SU-DHL-6 (cell line): ENCODE results near the gene TCF7L1.

Experiments
- H2AFZ ChIP-seq: fragments of 200-600 bp; sonication (generic); 2 replicates; pipeline ENCODE4 v1.6.1; 2014; ENCODE audit warnings: low read depth, mild to moderate bottlenecking, moderate library complexity, mixed read lengths, antibody characterized with exemption, low read length; ENCODE audit not compliant: severe bottlenecking
- H3F3A ChIP-seq: fragments of 200-600 bp; shearing (Covaris generic); 2 replicates; pipeline ENCODE4 v1.6.0; 2016; ENCODE audit warnings: antibody characterized with exemption, mild to moderate bottlenecking; ENCODE audit not compliant: insufficient read depth
- H3K27ac ChIP-seq: fragments of 200-600 bp; sonication (generic); 2 replicates; pipeline ENCODE4 v1.5.1; 2016; ENCODE audit warnings: low read depth, mild to moderate bottlenecking, low read length, moderate library complexity, mixed read lengths
- H3K27me3 ChIP-seq: fragments of 200-600 bp; sonication (generic), shearing (Covaris generic); 2 replicates; pipeline ENCODE4 v1.6.0; 2014; ENCODE audit warnings: mild to moderate bottlenecking, low read length
- H3K36me3 ChIP-seq: fragments of 200-600 bp; sonication (generic); 2 replicates; pipeline ENCODE4 v1.6.1; 2014; ENCODE audit warnings: mild to moderate bottlenecking, low read length, mixed read lengths
- H3K4me2 ChIP-seq: fragments of 300-600, 200-600 bp; shearing (Covaris generic), sonication (generic); 2 replicates; pipeline ENCODE4 v1.6.0; 2014; ENCODE audit warnings: low read length, low read depth, mild to moderate bottlenecking; ENCODE audit not compliant: poor library complexity, severe bottlenecking
- H3K4me3 ChIP-seq: fragments of 200-600 bp; sonication (generic); 2 replicates; pipeline ENCODE4 v1.5.1; 2014; ENCODE audit warnings: antibody characterized with exemption, low read length, mild to moderate bottlenecking, mixed read lengths; ENCODE audit not compliant: insufficient read depth, poor library complexity, severe bottlenecking
- H3K79me2 ChIP-seq: fragments of 200-600 bp; sonication (generic); 2 replicates; pipeline ENCODE4 v1.6.1; 2014; ENCODE audit warnings: mild to moderate bottlenecking, low read length, moderate library complexity; ENCODE audit not compliant: insufficient read depth
- H3K9ac ChIP-seq: fragments of 200-600 bp; sonication (generic); 2 replicates; pipeline ENCODE4 v1.7.0; 2014; ENCODE audit warnings: mild to moderate bottlenecking, low read length
- H3K9me2 ChIP-seq: fragments of 200-600 bp; sonication (generic); replicated peaks from 2 replicates; pipeline ENCODE4 v1.6.1; 2014; ENCODE audit warnings: low read length; ENCODE audit not compliant: insufficient read depth
- H3K9me3 ChIP-seq: fragments of 200-600 bp; sonication (generic); 2 replicates; pipeline ENCODE4 v1.6.1; 2014; ENCODE audit warnings: low read length, mixed read lengths; ENCODE audit not compliant: insufficient read depth
- H4K20me1 ChIP-seq: fragments of 200-600 bp; sonication (generic); 2 replicates; pipeline ENCODE4 v1.6.1; 2014; ENCODE audit warnings: low read depth, mild to moderate bottlenecking, antibody characterized with exemption, low read length, moderate library complexity, mixed read lengths
- CTCF ChIP-seq: fragments of 200-600 bp; sonication (generic); IDR thresholded peaks from one replicate; pipeline ENCODE4 v1.5.1; 2017; ENCODE audit warnings: antibody characterized with exemption, mild to moderate bottlenecking, low read length, moderate library complexity; ENCODE audit not compliant: insufficient read depth, poor library complexity, severe bottlenecking
- EZH2phosphoT487 ChIP-seq: fragments of 200-600 bp; sonication (generic), shearing (Covaris generic); conservative IDR thresholded peaks from 2 replicates; pipeline ENCODE4 v1.6.1; 2018; ENCODE audit warnings: mild to moderate bottlenecking, antibody characterized with exemption, low read length, moderate library complexity, mixed read lengths

Gene TCF7L1

GRCh38 chr2:85181134-85181631 lies 48.0 kb downstream of the TCF7L1 start:
- Histone ChIP-seq H3K9me3 (no peaks in the 10 kb centered on the region), H3K36me3 (no peaks in the 10 kb centered on the region), H2AFZ (no peak overlapping the region), H3K27me3 (no peaks in the 10 kb centered on the region), H3K4me3 (no peak overlapping the region), H3K9me2 (no peaks in the 10 kb centered on the region), H3F3A (no peaks in the 10 kb centered on the region), H3K27ac (no peak overlapping the region), H3K4me2 (no peak overlapping the region), H4K20me1 (no peaks in the 10 kb centered on the region), H3K9ac (no peak overlapping the region), H3K79me2 (no peaks in the 10 kb centered on the region)
- TF ChIP-seq EZH2phosphoT487: no peak
- TF ChIP-seq CTCF: no peak

- Histone ChIP-seq H3K4me2 (no peak overlapping the region), H3K27me3 (no peaks in the 10 kb centered on the region), H3K4me3 (no peak overlapping the region), H4K20me1 (no peaks in the 10 kb centered on the region), H3K36me3 (no peaks in the 10 kb centered on the region), H3K9me3 (no peaks in the 10 kb centered on the region), H3F3A (no peaks in the 10 kb centered on the region), H3K27ac (no peak overlapping the region), H3K9me2 (no peaks in the 10 kb centered on the region), H2AFZ (no peak overlapping the region), H3K79me2 (no peaks in the 10 kb centered on the region), H3K9ac (no peak overlapping the region)
- TF ChIP-seq EZH2phosphoT487: no peak
- no peak for TF ChIP-seq CTCF
Observed at GRCh38 chr2:85181844-85182456, 48.8 kb downstream of the TCF7L1 start.

GRCh38 chr2:85183076-85183475 lies 49.9 kb downstream of the TCF7L1 start:
- no peaks in the 10 kb centered on the region for H3F3A ChIP-seq
- no peaks in the 10 kb centered on the region for H3K27me3 ChIP-seq
- H3K9me2 ChIP-seq: no peaks in the 10 kb centered on the region
- TF ChIP-seq EZH2phosphoT487 (no peak), CTCF (no peak)
- no peak overlapping the region for H3K4me2 ChIP-seq
- H3K36me3 ChIP-seq: no peaks in the 10 kb centered on the region
- H3K27ac ChIP-seq: no peak overlapping the region
- no peak overlapping the region for H2AFZ ChIP-seq
- H3K9me3 ChIP-seq: no peaks in the 10 kb centered on the region
- no peaks in the 10 kb centered on the region for H3K79me2 ChIP-seq
- no peak overlapping the region for H3K9ac ChIP-seq
- H3K4me3 ChIP-seq: no peak overlapping the region
- H4K20me1 ChIP-seq: no peaks in the 10 kb centered on the region
